Naive thymus-derived CD4-positive, alpha-beta T cell (primary cell): ENCODE results near the gene ILF3. TPM values are rescaled to one million over a fixed set of nuclear protein-coding genes. Genes with fewer than 3 reads are reported as not detected.

Experiments used
- ATAC-seq: fragments of 150-1000 bp; cut with Tn5 transposase; 2 replicates; pipeline ENCODE4 v1.10.0; 2021; ENCODE audit warnings: mild to moderate bottlenecking, moderate library complexity
- CTCF ChIA-PET: fragments of 350-600 bp; sonication (Branson Sonifier 250); formaldehyde crosslinking; loops from one replicate; lab custom pipeline; 2021; ENCODE audit warnings: antibody characterized with exemption; lab: Charles Lee
- POLR2A ChIA-PET: fragments of 350-600 bp; sonication (Branson Sonifier 250); formaldehyde crosslinking; loops from one replicate; lab custom pipeline; 2021; ENCODE audit warnings: antibody characterized with exemption, inconsistent platforms; lab: Charles Lee
- DNase-seq, 9 donors: peaks; one replicate each; pipeline versions ENCODE4 v3.0.0 to v3.0.0-alpha.2; 2020 to 2022; ENCODE audit warnings: mixed read lengths in 1 of 9
- H3K27ac ChIP-seq: one replicate; pipeline ENCODE4 v1.7.0; 2013; ENCODE audit warnings: mild to moderate bottlenecking, low read depth, low read length, moderate library complexity
- H3K27me3 ChIP-seq, 2 donors: one replicate each; pipeline ENCODE4 v1.7.0; 2013; ENCODE audit warnings: low read length in 2 of 2, mild to moderate bottlenecking in 2 of 2, moderate library complexity in 2 of 2; ENCODE audit not compliant: control insufficient read depth in 2 of 2, insufficient read depth in 2 of 2
- H3K36me3 ChIP-seq, 3 experiments: 1 replicate in 2 of 3; 2 replicates in 1 of 3; pipeline ENCODE4 v1.7.0; 2013; ENCODE audit warnings: low read length in 3 of 3, mild to moderate bottlenecking in 3 of 3, moderate library complexity in 1 of 3; ENCODE audit not compliant: insufficient read depth in 3 of 3, control insufficient read depth in 2 of 3
- H3K4me1 ChIP-seq, 2 donors: one replicate each; pipeline ENCODE4 v1.7.0; 2013; ENCODE audit warnings: low read length in 2 of 2, mild to moderate bottlenecking in 2 of 2, moderate library complexity in 1 of 2; ENCODE audit not compliant: control insufficient read depth in 2 of 2, insufficient read depth in 2 of 2
- H3K4me3 ChIP-seq: 2 replicates; pipeline ENCODE4 v1.7.0; 2013; ENCODE audit warnings: mild to moderate bottlenecking, low read length
- H3K9me3 ChIP-seq, 3 experiments: 1 replicate in 2 of 3; 2 replicates in 1 of 3; pipeline ENCODE4 v1.7.0; 2013; ENCODE audit warnings: low read length in 3 of 3; ENCODE audit not compliant: control insufficient read depth in 2 of 3
- H3K27ac Mint-ChIP-seq, 9 donors: one replicate each; pipeline ENCODE4 v1.8.0; 2020 to 2022; ENCODE audit warnings: mixed read lengths in 9 of 9, mild to moderate bottlenecking in 8 of 9, moderate library complexity in 5 of 9, inconsistent platforms in 2 of 9
- H3K27me3 Mint-ChIP-seq, 5 donors: one replicate each; pipeline ENCODE4 v1.8.0; 2021 to 2022; ENCODE audit warnings: mixed read lengths in 5 of 5, mild to moderate bottlenecking in 1 of 5
- H3K36me3 Mint-ChIP-seq, 5 donors: one replicate each; pipeline ENCODE4 v1.8.0; 2020 to 2022; ENCODE audit warnings: mixed read lengths in 5 of 5, mild to moderate bottlenecking in 3 of 5, inconsistent platforms in 1 of 5
- H3K4me1 Mint-ChIP-seq, 7 donors: one replicate each; pipeline ENCODE4 v1.8.0; 2020 to 2022; ENCODE audit warnings: mixed read lengths in 7 of 7, mild to moderate bottlenecking in 3 of 7, inconsistent platforms in 1 of 7
- H3K4me3 Mint-ChIP-seq, 10 donors: one replicate each; pipeline ENCODE4 v1.8.0; 2020 to 2022; ENCODE audit warnings: mild to moderate bottlenecking in 10 of 10, mixed read lengths in 10 of 10, moderate library complexity in 6 of 10, inconsistent platforms in 2 of 10
- H3K9me3 Mint-ChIP-seq, 11 donors: one replicate each; pipeline ENCODE4 v1.8.0; 2020 to 2022; ENCODE audit warnings: mixed read lengths in 11 of 11, mild to moderate bottlenecking in 4 of 11, inconsistent platforms in 1 of 11, moderate library complexity in 1 of 11
- intact Hi-C, 2 donors: fragments of 100-400 bp; cut with micrococcal nuclease; formaldehyde crosslinking; loops; one replicate each; pipeline ENCODE4 v1.15.1; 2023
- polyA plus RNA-seq, 2 donors: library from polyadenylated mRNA; unstranded; fragments of 300-500 nt; fragmentation: Illumina TruSeq; gene quantifications; one replicate each; pipeline ENCODE4 v1.2.3, GENCODE V29; 2021
- total RNA-seq, 6 experiments: library from RNA in 5 of 6; stranded (reverse) in 5 of 6; gene quantifications; 1 replicate in 5 of 6; 2 replicates in 1 of 6; pipeline ENCODE4 v1.2.3 and lab custom pipeline; 2021 to 2026

Gene ILF3
- total and polyA plus RNA-seq, 7 experiments from 2014 or later: 91.0 to 515 (median 364) TPM

GRCh38 chr19:10651851-10652250 is 2.3 kb upstream of the ILF3 start:
- peaks cover 15 to 46% (median 33%) of the 10 kb centered on the region in 7 donors for H3K4me1 Mint-ChIP-seq
- POLR2A ChIA-PET: interaction anchor here (0.6 to 2.3 kb wide), 10 partner anchors 10 to 381 kb away, joined by 3 to 29 read pairs (median 4); partner anchors contain the start of genes ICAM1 and KRI1
- Histone ChIP-seq H3K4me1 (peaks cover 25 to 31% of the 10 kb centered on the region in 2 donors), H3K27ac (peak overlapping the region; percentile 99), H3K27me3 (no peaks in the 10 kb centered on the region), H3K9me3 (no peaks in the 10 kb centered on the region), H3K36me3 (peaks cover 0 to 15% (median 4%) of the 10 kb centered on the region in 3 experiments), H3K4me3 (no peak overlapping the region)
- H3K27ac Mint-ChIP-seq: peak overlapping the region; percentile 55 to 99 (median 97)
- ATAC-seq: no peak
- H3K36me3 Mint-ChIP-seq: peaks cover 0 to 13% (median 0%) of the 10 kb centered on the region in 5 donors
- peaks cover 0 to 5% (median 0%) of the 10 kb centered on the region in 5 donors for H3K27me3 Mint-ChIP-seq
- CTCF ChIA-PET: interaction anchor here (1.3 to 12.3 kb wide), 2 partner anchors 8 to 70 kb away, joined by 4 to 287 read pairs; no protein-coding TSS in a partner anchor
- H3K4me3 Mint-ChIP-seq: peak overlapping the region; percentile 45 to 98 (median 94)
- peaks cover 0 to 8% (median 0%) of the 10 kb centered on the region in 11 donors for H3K9me3 Mint-ChIP-seq
- intact Hi-C loops: loop anchor here (2.0 to 10.0 kb wide), 6 partner anchors 71 to 855 kb away; partner anchors contain the start of genes KEAP1 (in 1 of the 2), MRPL4 (in 1 of the 2), SHFL (in 1 of the 2) and ZNF653 (in 1 of the 2)
- DNase-seq: no peak

GRCh38 chr19:10653482-10653731 is 739 bp upstream of the ILF3 start:
- Histone ChIP-seq H3K36me3 (peaks cover 0 to 15% (median 4%) of the 10 kb centered on the region in 3 experiments), H3K27me3 (no peaks in the 10 kb centered on the region), H3K27ac (peak overlapping the region; percentile 99), H3K4me3 (peak overlapping the region; percentile 87), H3K4me1 (peaks cover 32 to 38% of the 10 kb centered on the region in 2 donors), H3K9me3 (no peaks in the 10 kb centered on the region)
- H3K4me3 Mint-ChIP-seq: peak overlapping the region; percentile 93 to 98 (median 95)
- H3K27ac Mint-ChIP-seq: peak overlapping the region; percentile 94 to 99 (median 98)
- peaks cover 0 to 8% (median 0%) of the 10 kb centered on the region in 11 donors for H3K9me3 Mint-ChIP-seq
- intact Hi-C loops: loop anchor here (1.0 to 10.0 kb wide), 10 partner anchors 50 to 854 kb away; partner anchors contain the start of genes CDC37 (in 2 of the 2), TMED1 (in 2 of the 2), CARM1 (in 1 of the 2) and KEAP1 (in 1 of the 2)
- peaks cover 0 to 15% (median 5%) of the 10 kb centered on the region in 5 donors for H3K36me3 Mint-ChIP-seq
- POLR2A ChIA-PET: interaction anchor here (0.8 to 2.3 kb wide), 13 partner anchors 9 to 153 kb away, joined by 3 to 29 read pairs (median 5); partner anchors contain the start of gene QTRT1
- peaks cover 16 to 57% (median 39%) of the 10 kb centered on the region in 7 donors for H3K4me1 Mint-ChIP-seq
- DNase-seq: no peak
- ATAC-seq: no peak
- CTCF ChIA-PET: interaction anchor here (0.8 to 1.4 kb wide), 3 partner anchors 46 to 72 kb away, joined by 3 to 4 read pairs (median 3); no protein-coding TSS in a partner anchor
- peaks cover 0 to 4% (median 0%) of the 10 kb centered on the region in 5 donors for H3K27me3 Mint-ChIP-seq

GRCh38 chr19:10654610-10655456 is 687 bp downstream of the ILF3 start:
- ATAC-seq: peak; percentile 19
- peak overlapping the region; percentile 87 to 99 (median 97) for H3K27ac Mint-ChIP-seq

GRCh38 chr19:10655457-10656312 is 1.5 kb downstream of the ILF3 start:
- H3K27me3 ChIP-seq: no peaks in the 10 kb centered on the region
- POLR2A ChIA-PET: interaction anchor here (1.5 to 1.6 kb wide), 2 partner anchors 11 to 46 kb away, joined by 4 to 5 read pairs; partner anchors contain the start of gene QTRT1
- CTCF ChIA-PET: interaction anchor here (1.2 kb wide), 1 partner anchor 12 kb away, joined by 3 read pairs; no protein-coding TSS in a partner anchor
- H3K4me1 ChIP-seq: peaks cover 41 to 47% of the 10 kb centered on the region in 2 donors
- Mint-ChIP-seq H3K9me3 (peaks cover 0 to 8% (median 0%) of the 10 kb centered on the region in 11 donors), H3K27me3 (peaks cover 0 to 3% (median 0%) of the 10 kb centered on the region in 5 donors), H3K27ac (peak overlapping the region; percentile 87 to 99 (median 95)), H3K36me3 (peaks cover 0 to 17% (median 10%) of the 10 kb centered on the region in 5 donors), H3K4me1 (peaks cover 20 to 70% (median 52%) of the 10 kb centered on the region in 7 donors), H3K4me3 (peak overlapping the region; percentile 89 to 97 (median 94))
- no peaks in the 10 kb centered on the region for H3K9me3 ChIP-seq
- peak overlapping the region; percentile 73 for H3K4me3 ChIP-seq
- peaks cover 0 to 21% (median 4%) of the 10 kb centered on the region in 3 experiments for H3K36me3 ChIP-seq
- intact Hi-C loops: loop anchor here (1.0 to 10.0 kb wide), 5 partner anchors 44 to 571 kb away; partner anchors contain the start of genes KEAP1 (in 1 of the 2), SHFL (in 1 of the 2) and SMARCA4 (in 1 of the 2)
- ATAC-seq: no peak
- H3K27ac ChIP-seq: peak overlapping the region; percentile 100
- DNase-seq: peak in 1 of 9 donors; percentile 30

More at GRCh38 chr19:10654610-10655456, 687 bp downstream of the ILF3 start:
- Mint-ChIP-seq H3K4me3 (peak overlapping the region; percentile 89 to 98 (median 95)), H3K36me3 (peaks cover 0 to 15% (median 5%) of the 10 kb centered on the region in 5 donors), H3K4me1 (peaks cover 17 to 67% (median 46%) of the 10 kb centered on the region in 7 donors), H3K27me3 (peaks cover 0 to 3% (median 0%) of the 10 kb centered on the region in 5 donors), H3K9me3 (peaks cover 0 to 8% (median 0%) of the 10 kb centered on the region in 11 donors)
- CTCF ChIA-PET: interaction anchor here (1.2 kb wide), 1 partner anchor 11 kb away, joined by 3 read pairs; no protein-coding TSS in a partner anchor
- H3K36me3 ChIP-seq: peaks cover 0 to 15% (median 4%) of the 10 kb centered on the region in 3 experiments
- DNase-seq: peak in 4 of 9 donors; percentile 7 to 41 (median 20)
- intact Hi-C loops: loop anchor here (1.0 to 10.0 kb wide), 16 partner anchors 40 to 852 kb away; partner anchors contain the start of genes KRI1 (in 2 of the 2), SMARCA4 (in 2 of the 2), CARM1 (in 1 of the 2) and KEAP1 (in 1 of the 2)
- peaks cover 35 to 39% of the 10 kb centered on the region in 2 donors for H3K4me1 ChIP-seq
- POLR2A ChIA-PET: interaction anchor here (1.6 kb wide), 1 partner anchor 47 kb away, joined by 5 read pairs; the partner anchor contains the start of gene QTRT1
- H3K27me3 ChIP-seq: no peaks in the 10 kb centered on the region
- H3K27ac ChIP-seq: peak overlapping the region; percentile 100
- H3K9me3 ChIP-seq: no peaks in the 10 kb centered on the region
- H3K4me3 ChIP-seq: peak overlapping the region; percentile 73

- DNase-seq (no peak), ATAC-seq (no peak)
- H3K27me3 ChIP-seq: no peaks in the 10 kb centered on the region
- ChIA-PET POLR2A (interaction anchor here (1.0 kb wide), 1 partner anchor 41 kb away, joined by 4 read pairs; the partner anchor contains the start of gene QTRT1), CTCF (interaction anchor here (0.8 kb wide), 1 partner anchor 281 kb away, joined by 3 read pairs; no protein-coding TSS in a partner anchor)
- peaks cover 39 to 84% (median 58%) of the 10 kb centered on the region in 7 donors for H3K4me1 Mint-ChIP-seq
- no peak overlapping the region for H3K27ac ChIP-seq
- peak overlapping the region in 7 of 9 donors; percentile 48 to 71 (median 61) for H3K27ac Mint-ChIP-seq
- H3K4me1 ChIP-seq: peaks cover 38 to 41% of the 10 kb centered on the region in 2 donors
- peaks cover 0 to 2% (median 0%) of the 10 kb centered on the region in 11 donors for H3K9me3 Mint-ChIP-seq
- H3K9me3 ChIP-seq: no peaks in the 10 kb centered on the region
- no peak overlapping the region for H3K4me3 ChIP-seq
- H3K4me3 Mint-ChIP-seq: peak overlapping the region in 7 of 10 donors; percentile 6 to 73 (median 44)
- intact Hi-C loops: no loop called here
- peaks cover 0 to 6% (median 4%) of the 10 kb centered on the region in 3 experiments for H3K36me3 ChIP-seq
- H3K36me3 Mint-ChIP-seq: peaks cover 0 to 11% (median 8%) of the 10 kb centered on the region in 5 donors
- H3K27me3 Mint-ChIP-seq: no peaks in the 10 kb centered on the region
Observed at GRCh38 chr19:10660346-10660745, 6.2 kb downstream of the ILF3 start.
